IMR-90 (cell line): ENCODE measurements around the gene PLA2G4B. TPM values are rescaled to one million over a fixed set of nuclear protein-coding genes. Genes with fewer than 3 reads are reported as not detected.
A peak's percentile ranks its signal among the peaks of the same experiment; 100 is the strongest.

Experiments used
- ATAC-seq: fragments of 200-7000 bp; cut with Tn5 transposase; 2 replicates; pipeline ENCODE4 v1.9.1; 2020; ENCODE audit warnings: low read depth, mild to moderate bottlenecking, moderate library complexity
- BruUV-seq: library from RNA; stranded (reverse); fragments of 400-500 nt; replicated peaks from 2 replicates; lab custom pipeline; 2021; lab: Mats Ljungman, UMichigan
- CTCF ChIA-PET: fragments of 300-600 bp; formaldehyde crosslinking; extraction: SDS; loops from one replicate; lab custom pipeline; 2021; ENCODE audit warnings: antibody characterized with exemption; lab: Yijun Ruan, JAX
- POLR2A ChIA-PET: fragments of 300-600 bp; sonication (Branson Sonifier 250); formaldehyde crosslinking; loops from one replicate; lab custom pipeline; 2022; ENCODE audit warnings: antibody characterized with exemption; ENCODE audit not compliant: unreplicated experiment; lab: Charles Lee
- DNase-seq: peaks from one replicate; pipeline ENCODE4 v3.0.0; 2013
- H2AFZ ChIP-seq: replicated peaks from 2 replicates; pipeline ENCODE3; 2013; ENCODE audit warnings: low read length, mild to moderate bottlenecking; ENCODE audit not compliant: poor library complexity
- H2AK5ac ChIP-seq: 2 replicates; pipeline ENCODE4 v1.6.1; 2013; ENCODE audit warnings: low read depth, low read length, inconsistent platforms
- H2AK9ac ChIP-seq: replicated peaks from 2 replicates; pipeline ENCODE3; 2013; ENCODE audit warnings: mild to moderate bottlenecking, low read depth, low read length, moderate library complexity; ENCODE audit not compliant: poor library complexity
- H2BK120ac ChIP-seq: 2 replicates; pipeline ENCODE4 v1.6.1; 2013; ENCODE audit warnings: low read depth, low read length, inconsistent platforms
- H2BK15ac ChIP-seq: 3 replicates; pipeline ENCODE4 v1.6.1; 2013; ENCODE audit warnings: low read depth, low read length, inconsistent platforms
- H2BK20ac ChIP-seq: 2 replicates; pipeline ENCODE4 v1.6.1; 2013; ENCODE audit warnings: low read depth, mild to moderate bottlenecking, inconsistent platforms, low read length, moderate library complexity
- H2BK5ac ChIP-seq: 2 replicates; pipeline ENCODE4 v1.6.1; 2013; ENCODE audit warnings: mild to moderate bottlenecking, low read depth, low read length, inconsistent platforms; ENCODE audit not compliant: poor library complexity, severe bottlenecking
- H3K14ac ChIP-seq: replicated peaks from 2 replicates; pipeline ENCODE4 v1.6.1; 2013; ENCODE audit warnings: low read depth, low read length, inconsistent platforms
- H3K18ac ChIP-seq: 2 replicates; pipeline ENCODE4 v1.6.1; 2013; ENCODE audit warnings: low read depth, low read length, control low read depth
- H3K23ac ChIP-seq: 2 replicates; pipeline ENCODE4 v1.6.1; 2013; ENCODE audit warnings: low read depth, low read length, inconsistent platforms
- H3K27ac ChIP-seq: 2 replicates; pipeline ENCODE4 v1.5.1; 2013; ENCODE audit warnings: mild to moderate bottlenecking, control low read depth, low read length; ENCODE audit not compliant: insufficient read depth
- H3K27me3 ChIP-seq: 2 replicates; pipeline ENCODE4 v1.6.1; 2013; ENCODE audit warnings: low read length; ENCODE audit not compliant: control insufficient read depth, insufficient read depth
- H3K36me3 ChIP-seq: 2 replicates; pipeline ENCODE4 v1.6.1; 2013; ENCODE audit warnings: low read length, mixed read lengths; ENCODE audit not compliant: control insufficient read depth, insufficient read depth
- H3K4ac ChIP-seq: 2 replicates; pipeline ENCODE4 v1.6.1; 2013; ENCODE audit warnings: low read depth, low read length, inconsistent platforms
- H3K4me1 ChIP-seq: 2 replicates; pipeline ENCODE4 v1.6.1; 2013; ENCODE audit warnings: low read length, mixed read lengths; ENCODE audit not compliant: control insufficient read depth, insufficient read depth
- H3K4me2 ChIP-seq: 2 replicates; pipeline ENCODE4 v1.6.1; 2013; ENCODE audit warnings: low read depth, mild to moderate bottlenecking, control low read depth, low read length, moderate library complexity
- H3K4me3 ChIP-seq: 2 replicates; pipeline ENCODE4 v1.5.1; 2013; ENCODE audit warnings: low read depth, mild to moderate bottlenecking, control low read depth, low read length, moderate library complexity; ENCODE audit not compliant: insufficient read depth
- H3K56ac ChIP-seq: 2 replicates; pipeline ENCODE4 v1.6.1; 2013; ENCODE audit warnings: low read length, inconsistent platforms; ENCODE audit not compliant: insufficient read depth; ENCODE audit errors: extremely low read depth
- H3K79me1 ChIP-seq, 2 experiments: 2 replicates each; pipeline ENCODE4 v1.6.1; 2013; ENCODE audit warnings: low read length in 2 of 2, inconsistent platforms in 1 of 2, low read depth in 1 of 2
- H3K9ac ChIP-seq: 2 replicates; pipeline ENCODE4 v1.6.1; 2013; ENCODE audit warnings: low read depth, low read length, control low read depth
- H3K9me1 ChIP-seq: 2 replicates; pipeline ENCODE4 v1.6.1; 2013; ENCODE audit warnings: low read length, inconsistent platforms; ENCODE audit not compliant: insufficient read depth
- H3K9me3 ChIP-seq: 2 replicates; pipeline ENCODE4 v1.6.1; 2013; ENCODE audit warnings: low read length; ENCODE audit not compliant: control insufficient read depth, insufficient read depth
- H4K20me1 ChIP-seq: 2 replicates; pipeline ENCODE4 v1.6.1; 2013; ENCODE audit warnings: low read length, inconsistent platforms; ENCODE audit not compliant: insufficient read depth
- H4K5ac ChIP-seq: 2 replicates; pipeline ENCODE4 v1.6.1; 2013; ENCODE audit warnings: mild to moderate bottlenecking, low read depth, low read length, control low read depth
- H4K8ac ChIP-seq, 2 experiments: 2 replicates each; pipeline ENCODE4 v1.6.1; 2013; ENCODE audit warnings: low read depth in 2 of 2, low read length in 2 of 2, control low read depth in 1 of 2, inconsistent platforms in 1 of 2
- H4K91ac ChIP-seq: 2 replicates; pipeline ENCODE4 v1.6.1; 2013; ENCODE audit warnings: low read depth, low read length, inconsistent platforms; ENCODE audit not compliant: insufficient read depth
- CEBPB ChIP-seq: IDR thresholded peaks from 2 replicates; pipeline ENCODE4 v1.6.1; 2012; ENCODE audit warnings: low read depth, low read length, improper control_type of control experiment
- CHD1 ChIP-seq: IDR thresholded peaks from 2 replicates; pipeline ENCODE4 v1.6.1; 2012; ENCODE audit warnings: low read depth, low read length, improper control_type of control experiment
- MAZ ChIP-seq: IDR thresholded peaks from 2 replicates; pipeline ENCODE4 v1.6.1; 2012; ENCODE audit warnings: low read depth, mild to moderate bottlenecking, low read length, improper control_type of control experiment, moderate library complexity, borderline replicate concordance
- MXI1 ChIP-seq: IDR thresholded peaks from 2 replicates; pipeline ENCODE4 v1.6.1; 2012; ENCODE audit warnings: low read depth, mild to moderate bottlenecking, low read length, moderate library complexity, borderline replicate concordance
- NFE2L2 ChIP-seq: fragments of 150-350 bp; IDR thresholded peaks from 2 replicates; pipeline ENCODE4 v1.6.1; 2016; ENCODE audit warnings: low read depth, mild to moderate bottlenecking, low read length
- POLR2A ChIP-seq: IDR thresholded peaks from 2 replicates; pipeline ENCODE4 v1.6.1; 2012; ENCODE audit warnings: mild to moderate bottlenecking, low read depth, low read length
- RAD21 ChIP-seq: IDR thresholded peaks from 2 replicates; pipeline ENCODE4 v1.6.1; 2012; ENCODE audit warnings: low read length, improper control_type of control experiment
- RCOR1 ChIP-seq: IDR thresholded peaks from 2 replicates; pipeline ENCODE4 v1.6.1; 2012; ENCODE audit warnings: mild to moderate bottlenecking, low read length, improper control_type of control experiment; ENCODE audit not compliant: insufficient replicate concordance
- RFX5 ChIP-seq: IDR thresholded peaks from 2 replicates; pipeline ENCODE4 v1.8.0; 2012; ENCODE audit warnings: low read depth, mild to moderate bottlenecking, low read length, moderate library complexity
- SMC3 ChIP-seq: fragments of 150-350 bp; IDR thresholded peaks from 2 replicates; pipeline ENCODE4 v1.6.1; 2016; ENCODE audit warnings: low read depth, mild to moderate bottlenecking, antibody characterized with exemption, low read length, moderate library complexity
- WGBS, 2 experiments: methylation state at CpG; one replicate each; pipeline versions ENCODE4 v1.1.5 to v1.1.7; 2013; ENCODE audit warnings: missing lambda C conversion rate in 2 of 2; ENCODE audit not compliant: insufficient read length in 1 of 2; ENCODE audit errors: extremely low coverage in 2 of 2; 5-methylcytosine and 5-hydroxymethylcytosine counted together
- dilution Hi-C: fragments of 300-500 bp; cut with HindIII; formaldehyde crosslinking; loops from one replicate; pipeline ENCODE4 v1.14.3; 2018; ENCODE audit warnings: low sequenced_read_pairs; ENCODE audit not compliant: unreplicated experiment
- in situ Hi-C: fragments of 300-500 bp; cut with MboI; formaldehyde crosslinking; loops from 3 replicates; pipeline ENCODE4 v1.14.3; 2019; ENCODE audit warnings: low sequenced_read_pairs, inconsistent platforms, mixed read lengths
- intact Hi-C: fragments of 100-400 bp; cut with micrococcal nuclease; formaldehyde crosslinking; loops from 2 replicates; pipeline ENCODE4 v1.10.0; 2022
- polyA plus RNA-seq, 3 experiments: library from polyadenylated mRNA; depleted of rRNA; stranded (reverse); fragments of >200 nt; gene quantifications; 2 replicates each; pipeline ENCODE4 v1.2.3, GENCODE V29; 2012; ENCODE audit warnings: low replicate concordance in 1 of 3
- total RNA-seq: library from RNA; depleted of rRNA; stranded (reverse); fragments of >200 nt; gene quantifications from 2 replicates; pipeline ENCODE4 v1.2.3, GENCODE V29; 2012
- TF ChIP-seq, protein P1 (sequence below): fragments of 150-350 bp; IDR thresholded peaks from 2 replicates; pipeline ENCODE4 v1.6.1; 2017; ENCODE audit warnings: mild to moderate bottlenecking, antibody characterized with exemption, low read length, low read depth
- TF ChIP-seq, protein P2 (sequence below): conservative IDR thresholded peaks from 2 replicates; pipeline ENCODE4 v1.5.1; 2012; ENCODE audit warnings: mild to moderate bottlenecking, low read depth, low read length, improper control_type of control experiment
- TF ChIP-seq, protein P3 (sequence below): fragments of 150-350 bp; IDR thresholded peaks from 2 replicates; pipeline ENCODE4 v1.6.1; 2016; ENCODE audit warnings: low read depth, mild to moderate bottlenecking, low read length, moderate library complexity, borderline replicate concordance

The PLA2G4B gene
- total and polyA plus RNA-seq, 2 of the 4 experiments (the other 2 are of a cell fraction) = 0.18 to 3.1 TPM

DNA sequence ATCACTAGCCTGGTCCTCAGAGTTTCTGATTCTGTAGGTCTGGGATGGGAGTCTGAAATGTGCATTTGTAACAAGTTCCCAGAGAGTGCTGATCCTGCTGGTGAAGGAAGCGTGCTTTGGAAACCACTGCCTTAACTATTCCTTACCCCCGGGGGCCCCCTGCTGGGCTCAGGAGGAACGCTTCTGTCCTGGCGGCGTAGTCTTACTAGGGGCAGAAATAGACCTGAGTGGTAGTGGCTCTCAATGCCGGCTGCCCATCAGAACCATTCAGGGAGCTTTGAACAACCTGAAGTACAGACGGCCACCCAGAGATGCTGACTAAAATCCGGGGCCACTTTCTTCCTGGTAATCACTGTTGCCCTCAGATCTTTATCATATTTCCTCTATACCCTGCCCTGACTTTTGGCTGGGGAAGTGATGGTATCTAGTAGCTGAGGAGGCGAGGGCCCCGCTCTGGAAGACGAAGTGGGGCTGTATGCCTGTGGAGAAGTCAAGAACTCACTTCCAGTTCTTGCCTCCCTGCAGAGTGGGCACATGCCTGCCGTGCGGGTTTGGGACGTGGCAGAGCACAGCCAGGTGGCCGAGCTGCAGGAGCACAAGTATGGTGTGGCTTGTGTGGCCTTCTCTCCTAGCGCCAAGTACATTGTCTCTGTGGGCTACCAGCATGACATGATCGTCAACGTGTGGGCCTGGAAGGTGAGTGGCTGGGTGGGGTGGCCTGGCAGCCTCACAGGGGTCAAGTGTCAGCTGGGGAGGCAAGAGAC lies 27.0 kb upstream of the PLA2G4B start:
- Histone ChIP-seq H2AK5ac (peak overlapping the region; percentile 48; the same call in 1 of the 2 replicates), H4K5ac (no peak overlapping the region), H4K20me1 (peaks cover 10% of the 10 kb centered on the region; the same call in 1 of the 2 replicates), H3K4me2 (no peak overlapping the region), H2BK20ac (no peak overlapping the region), H3K4me1 (peaks cover 3% of the 10 kb centered on the region), H3K27me3 (no peaks in the 10 kb centered on the region), H3K4ac (no peak overlapping the region), H3K4me3 (no peak overlapping the region), H3K9ac (no peak overlapping the region), H3K9me3 (no peaks in the 10 kb centered on the region), H2BK15ac (no peak overlapping the region; the same call in 2 of the 3 replicates), H3K18ac (no peak overlapping the region), H3K9me1 (peaks cover 5% of the 10 kb centered on the region; the same call in 1 of the 2 replicates), H4K91ac (no peak overlapping the region), H3K79me1 (peaks cover 7 to 43% of the 10 kb centered on the region in 2 experiments; a peak in 2 of 4 replicates), H3K27ac (no peak overlapping the region), H4K8ac (no peak overlapping the region), H2AK9ac (peak overlapping the region; percentile 84), H2AFZ (peak overlapping the region; percentile 46), H2BK5ac (no peak overlapping the region), H3K36me3 (peaks cover 20% of the 10 kb centered on the region; the same call in 1 of the 2 replicates), H3K56ac (no peak overlapping the region), H3K23ac (no peak overlapping the region), H3K14ac (no peak overlapping the region), H2BK120ac (no peak overlapping the region; the same call in 1 of the 2 replicates)
- dilution Hi-C loops (no loop called here), intact Hi-C loops (loop anchor here (1.0 to 10.0 kb wide), 5 partner anchors 37 to 347 kb away; partner anchors contain the start of gene MAPKBP1), in situ Hi-C loops (loop anchor here (5.0 kb wide), 1 partner anchor 39 kb away; the partner anchor contains the start of gene MAPKBP1)
- DNase-seq (peak; percentile 81), ATAC-seq (peak; percentile 100)
- ChIA-PET POLR2A (no interaction called here), CTCF (interaction anchor here (0.8 to 4.5 kb wide), 4 partner anchors 34 to 301 kb away, joined by 3 to 54 read pairs (median 3); partner anchors contain the start of gene MAPKBP1)
- BruUV-seq = no TSS peak
- WGBS, 2 experiments = no CpG with 5 or more reads among the region's 18 CpGs
- TF ChIP-seq, protein P1, sequence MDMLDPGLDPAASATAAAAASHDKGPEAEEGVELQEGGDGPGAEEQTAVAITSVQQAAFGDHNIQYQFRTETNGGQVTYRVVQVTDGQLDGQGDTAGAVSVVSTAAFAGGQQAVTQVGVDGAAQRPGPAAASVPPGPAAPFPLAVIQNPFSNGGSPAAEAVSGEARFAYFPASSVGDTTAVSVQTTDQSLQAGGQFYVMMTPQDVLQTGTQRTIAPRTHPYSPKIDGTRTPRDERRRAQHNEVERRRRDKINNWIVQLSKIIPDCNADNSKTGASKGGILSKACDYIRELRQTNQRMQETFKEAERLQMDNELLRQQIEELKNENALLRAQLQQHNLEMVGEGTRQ = no peak
- TF ChIP-seq RAD21 (peak; percentile 99), POLR2A (peak; percentile 62), RCOR1 (no peak), MAZ (no peak; the same call in 1 of the 2 replicates), NFE2L2 (no peak), MXI1 (peak; percentile 65; the same call in 1 of the 2 replicates), CEBPB (no peak), CHD1 (no peak), RFX5 (no peak), SMC3 (peak; percentile 99)
- TF ChIP-seq, protein P2, sequence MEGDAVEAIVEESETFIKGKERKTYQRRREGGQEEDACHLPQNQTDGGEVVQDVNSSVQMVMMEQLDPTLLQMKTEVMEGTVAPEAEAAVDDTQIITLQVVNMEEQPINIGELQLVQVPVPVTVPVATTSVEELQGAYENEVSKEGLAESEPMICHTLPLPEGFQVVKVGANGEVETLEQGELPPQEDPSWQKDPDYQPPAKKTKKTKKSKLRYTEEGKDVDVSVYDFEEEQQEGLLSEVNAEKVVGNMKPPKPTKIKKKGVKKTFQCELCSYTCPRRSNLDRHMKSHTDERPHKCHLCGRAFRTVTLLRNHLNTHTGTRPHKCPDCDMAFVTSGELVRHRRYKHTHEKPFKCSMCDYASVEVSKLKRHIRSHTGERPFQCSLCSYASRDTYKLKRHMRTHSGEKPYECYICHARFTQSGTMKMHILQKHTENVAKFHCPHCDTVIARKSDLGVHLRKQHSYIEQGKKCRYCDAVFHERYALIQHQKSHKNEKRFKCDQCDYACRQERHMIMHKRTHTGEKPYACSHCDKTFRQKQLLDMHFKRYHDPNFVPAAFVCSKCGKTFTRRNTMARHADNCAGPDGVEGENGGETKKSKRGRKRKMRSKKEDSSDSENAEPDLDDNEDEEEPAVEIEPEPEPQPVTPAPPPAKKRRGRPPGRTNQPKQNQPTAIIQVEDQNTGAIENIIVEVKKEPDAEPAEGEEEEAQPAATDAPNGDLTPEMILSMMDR = peak; percentile 97
- TF ChIP-seq, protein P3, sequence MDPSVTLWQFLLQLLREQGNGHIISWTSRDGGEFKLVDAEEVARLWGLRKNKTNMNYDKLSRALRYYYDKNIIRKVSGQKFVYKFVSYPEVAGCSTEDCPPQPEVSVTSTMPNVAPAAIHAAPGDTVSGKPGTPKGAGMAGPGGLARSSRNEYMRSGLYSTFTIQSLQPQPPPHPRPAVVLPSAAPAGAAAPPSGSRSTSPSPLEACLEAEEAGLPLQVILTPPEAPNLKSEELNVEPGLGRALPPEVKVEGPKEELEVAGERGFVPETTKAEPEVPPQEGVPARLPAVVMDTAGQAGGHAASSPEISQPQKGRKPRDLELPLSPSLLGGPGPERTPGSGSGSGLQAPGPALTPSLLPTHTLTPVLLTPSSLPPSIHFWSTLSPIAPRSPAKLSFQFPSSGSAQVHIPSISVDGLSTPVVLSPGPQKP = no peak
